ENCODE measurements around the gene GRIA4. TPM values are rescaled to one million over a fixed set of nuclear protein-coding genes. Genes with fewer than 3 reads are reported as not detected.

Gene GRIA4
- total and polyA plus RNA-seq, 12 donors = not detected

- no peaks in the 10 kb centered on the region for H3K27me3 ChIP-seq
- H3K9me3 ChIP-seq = no peaks in the 10 kb centered on the region
- intact Hi-C loops (cut with DNase I) = no loop called here
- no peak overlapping the region for H3K27ac ChIP-seq
- 63 to 69% methylated on average over 5 of the region's 5 CpGs for WGBS, 2 donors
- no peaks in the 10 kb centered on the region for H3K4me1 ChIP-seq
- no peaks in the 10 kb centered on the region for H3K36me3 ChIP-seq
- no peak for ATAC-seq
- no peak for DNase-seq
- TF ChIP-seq CTCF (IDR thresholded peaks at IDR 0.05) = no peak
- no peak overlapping the region for H3K4me3 ChIP-seq
These were observed 201.4 kb downstream of the GRIA4 start for GRCh38 chr11:105811242-105811641.

- H3K27me3 ChIP-seq = no peaks in the 10 kb centered on the region
- peaks cover 0 to 11% (median 0%) of the 10 kb centered on the region in 11 donors for H3K9me3 ChIP-seq
- no peak for DNase-seq
- no peak for TF ChIP-seq CTCF (IDR thresholded peaks at IDR 0.05)
- H3K4me1 ChIP-seq = no peaks in the 10 kb centered on the region
- H3K4me3 ChIP-seq = no peak overlapping the region
- no peaks in the 10 kb centered on the region for H3K36me3 ChIP-seq
- WGBS, 2 donors = 47 to 51% methylated on average over 4 of the region's 4 CpGs
- H3K27ac ChIP-seq = no peak overlapping the region
- intact Hi-C loops (cut with DNase I) = no loop called here
- no peak for ATAC-seq
These were observed 211.5 kb downstream of the GRIA4 start for GRCh38 chr11:105821372-105821771.

GRCh38 chr11:105821781-105822180, 211.9 kb downstream of the GRIA4 start:
- WGBS, 2 donors = 57 to 67% methylated on average over 8 of the region's 8 CpGs
- H3K9me3 ChIP-seq = peaks cover 0 to 11% (median 0%) of the 10 kb centered on the region in 11 donors
- H3K27ac ChIP-seq = no peak overlapping the region
- H3K36me3 ChIP-seq = no peaks in the 10 kb centered on the region
- ATAC-seq (no peak), DNase-seq (no peak)
- no peak overlapping the region for H3K4me3 ChIP-seq
- H3K27me3 ChIP-seq = no peaks in the 10 kb centered on the region
- H3K4me1 ChIP-seq = no peaks in the 10 kb centered on the region
- intact Hi-C loops (cut with DNase I) = no loop called here
- TF ChIP-seq CTCF (IDR thresholded peaks at IDR 0.05) = no peak

GRCh38 chr11:105823495-105824033, 213.7 kb downstream of the GRIA4 start:
- no peaks in the 10 kb centered on the region for H3K27me3 ChIP-seq
- intact Hi-C loops (cut with DNase I) = no loop called here
- no peak for ATAC-seq
- no peak for TF ChIP-seq CTCF (IDR thresholded peaks at IDR 0.05)
- peaks cover 0 to 2% (median 0%) of the 10 kb centered on the region in 11 donors for H3K9me3 ChIP-seq
- DNase-seq = no peak
- H3K36me3 ChIP-seq = no peaks in the 10 kb centered on the region
- WGBS, 2 donors = 73 to 82% methylated on average over 2 of the region's 2 CpGs
- H3K4me1 ChIP-seq = no peaks in the 10 kb centered on the region
- H3K27ac ChIP-seq = no peak overlapping the region
- no peak overlapping the region for H3K4me3 ChIP-seq
